ENCODE measurements around the gene DHX34.
"Not testable (repeated sequence)": the region's sequence is repeated elsewhere in the genome, so short reads cannot be mapped to it uniquely, and the experiment has no call there.

Gene DHX34

DNA sequence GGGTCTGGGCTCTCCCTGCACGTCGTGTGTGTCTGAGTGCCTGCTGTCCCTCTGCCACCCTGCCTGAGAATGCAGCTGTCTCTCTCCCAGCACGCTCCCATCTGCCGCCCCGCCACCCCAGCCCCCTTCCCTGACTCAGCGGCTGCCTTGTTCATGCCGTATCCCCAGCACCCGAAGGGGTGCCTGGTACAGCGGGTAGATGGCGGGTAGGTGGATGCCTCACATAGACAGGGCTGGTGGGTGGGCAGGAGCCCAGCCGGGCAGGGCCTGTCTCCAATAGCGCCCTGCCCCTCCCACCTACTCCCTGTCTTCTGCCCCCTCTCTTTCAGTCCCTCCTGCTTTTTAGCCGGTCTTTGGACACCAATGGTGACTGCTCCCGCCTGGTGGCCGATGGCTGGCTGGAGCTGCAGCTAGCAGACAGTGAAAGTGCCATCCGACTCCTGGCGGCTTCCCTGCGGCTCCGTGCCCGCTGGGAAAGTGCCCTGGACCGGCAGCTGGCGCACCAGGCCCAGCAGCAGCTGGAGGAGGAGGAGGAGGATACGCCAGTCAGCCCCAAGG lies 30.3 kb downstream of the DHX34 start:
- Histone ChIP-seq H3K9me3 (replicated peaks in 1 of 11) (no peaks in the 10 kb centered on the region), H3K4me1 (peaks cover 15 to 66% (median 27%) of the 10 kb centered on the region in 10 experiments), H3K36me3 (peaks cover 73 to 87% (median 81%) of the 10 kb centered on the region in 11 experiments), H3K9ac (no peak overlapping the region), H3K27ac (no peak overlapping the region), H4K20me1 (peaks cover 0 to 81% (median 34%) of the 10 kb centered on the region in 11 experiments; a peak in 19 of 22 replicates), H3K4me2 (no peak overlapping the region), H3K4me3 (no peak overlapping the region), H3K27me3 (no peaks in the 10 kb centered on the region)
- no peak for TF ChIP-seq Cebpa-rat (IDR thresholded peaks at IDR 0.05)

DNA sequence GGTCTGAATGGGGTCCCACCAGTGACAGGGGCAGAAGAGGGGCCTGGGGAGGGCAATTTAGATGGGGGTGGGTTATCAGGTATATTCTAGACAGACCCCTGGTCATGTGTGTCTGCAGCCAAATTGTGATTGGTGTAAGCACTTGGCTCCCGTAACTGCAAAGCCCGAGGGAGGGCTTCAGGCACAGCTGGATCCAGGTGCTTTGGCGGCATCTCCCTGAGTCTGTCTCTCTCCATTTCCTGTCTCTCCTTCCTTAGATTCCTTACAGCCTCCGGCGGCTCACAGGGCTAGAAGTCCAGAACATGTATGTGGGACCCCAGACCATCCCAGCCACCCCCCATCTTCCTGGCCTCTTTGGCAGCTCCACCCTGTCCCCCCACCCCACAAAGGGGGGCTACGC lies 31.4 kb downstream of the DHX34 start:
- H3K4me2 ChIP-seq, result peak overlapping the region in 6 of 11 experiments; percentile 47 to 72 (median 66); a peak in 4 of 22 replicates
- H3K27ac ChIP-seq, result no peak overlapping the region
- H4K20me1 ChIP-seq, result peaks cover 0 to 70% (median 33%) of the 10 kb centered on the region in 11 experiments; a peak in 18 of 22 replicates
- H3K36me3 ChIP-seq, result peaks cover 62 to 76% (median 70%) of the 10 kb centered on the region in 11 experiments
- no peaks in the 10 kb centered on the region for H3K9me3 ChIP-seq (replicated peaks in 1 of 11)
- peaks cover 15 to 64% (median 27%) of the 10 kb centered on the region in 10 experiments for H3K4me1 ChIP-seq
- no peak overlapping the region for H3K9ac ChIP-seq
- no peaks in the 10 kb centered on the region for H3K27me3 ChIP-seq
- TF ChIP-seq Cebpa-rat (IDR thresholded peaks at IDR 0.05), result no peak
- no peak overlapping the region for H3K4me3 ChIP-seq

DNA sequence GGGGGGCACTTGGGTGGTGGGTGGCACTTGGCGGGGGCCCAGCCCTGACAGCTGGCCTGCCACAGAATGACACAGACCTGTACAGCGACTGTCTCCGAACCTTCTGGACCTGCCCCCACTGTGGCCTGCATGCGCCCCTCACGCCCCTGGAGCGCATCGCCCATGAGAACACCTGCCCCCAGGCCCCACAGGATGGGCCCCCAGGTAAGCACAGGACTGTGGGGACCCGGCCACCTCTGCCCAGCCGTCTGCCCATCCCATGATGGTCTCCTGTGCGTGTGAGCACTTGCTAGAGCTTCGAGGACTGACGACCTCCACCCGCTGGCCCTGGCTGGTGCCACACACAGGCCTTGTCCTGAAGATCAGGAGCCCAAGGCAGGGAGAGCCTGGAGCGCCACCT lies 32.0 kb downstream of the DHX34 start:
- no peak overlapping the region for H3K4me3 ChIP-seq
- peak overlapping the region in 3 of 11 experiments; percentile 15 to 30 (median 21); a peak in 1 of 22 replicates for H3K27ac ChIP-seq
- H3K27me3 ChIP-seq, result no peaks in the 10 kb centered on the region
- peak overlapping the region; percentile 38 to 72 (median 65); a peak in 21 of 22 replicates for H3K4me2 ChIP-seq
- H4K20me1 ChIP-seq, result peaks cover 0 to 64% (median 30%) of the 10 kb centered on the region in 11 experiments; a peak in 18 of 22 replicates
- peak overlapping the region in 7 of 11 experiments; percentile 3 to 49 (median 31); a peak in 3 of 22 replicates for H3K9ac ChIP-seq
- H3K4me1 ChIP-seq, result peaks cover 15 to 59% (median 27%) of the 10 kb centered on the region in 10 experiments
- H3K36me3 ChIP-seq, result peaks cover 56 to 71% (median 64%) of the 10 kb centered on the region in 11 experiments
- TF ChIP-seq Cebpa-rat (IDR thresholded peaks at IDR 0.05), result no peak
- H3K9me3 ChIP-seq (replicated peaks in 1 of 11), result no peaks in the 10 kb centered on the region

DNA sequence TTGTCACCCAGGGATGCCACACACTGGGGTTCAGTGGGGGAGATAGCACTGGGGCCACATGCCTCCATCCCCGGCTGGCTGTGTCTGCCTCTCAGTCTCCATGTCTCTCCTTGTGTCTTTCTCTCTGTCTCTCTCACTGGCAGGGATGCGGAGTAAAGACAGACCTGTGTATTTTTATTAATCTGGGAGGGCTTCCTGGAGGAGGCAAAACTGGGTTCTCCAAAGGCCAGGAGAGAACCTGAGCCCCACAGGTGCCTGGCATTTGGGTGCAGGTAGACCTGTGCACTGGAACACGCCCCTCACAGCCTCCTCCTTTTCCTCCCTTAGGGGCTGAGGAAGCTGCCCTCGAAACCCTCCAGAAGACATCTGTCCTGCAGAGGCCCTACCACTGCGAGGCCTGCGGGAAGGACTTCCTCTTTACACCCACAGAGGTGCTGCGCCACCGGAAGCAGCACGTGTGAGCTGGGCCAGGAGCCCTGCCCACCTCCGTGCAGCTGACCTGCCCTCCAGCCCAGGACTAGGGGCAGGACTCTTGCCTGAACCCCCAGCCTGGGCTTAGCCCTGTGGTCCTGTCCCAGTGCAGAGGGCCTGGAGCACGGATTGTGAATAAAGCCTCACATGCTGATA lies 32.7 kb downstream of the DHX34 start:
- TF ChIP-seq Cebpa-rat (IDR thresholded peaks at IDR 0.05), result no peak
- H3K36me3 ChIP-seq, result peaks cover 50 to 64% (median 58%) of the 10 kb centered on the region in 11 experiments
- peak overlapping the region; percentile 38 to 72 (median 65) for H3K4me2 ChIP-seq
- peak overlapping the region in 3 of 11 experiments; percentile 15 to 30 (median 21); a peak in 2 of 22 replicates for H3K27ac ChIP-seq
- peak overlapping the region in 9 of 11 experiments; percentile 3 to 49 (median 29); a peak in 7 of 22 replicates for H3K9ac ChIP-seq
- H4K20me1 ChIP-seq, result peaks cover 0 to 58% (median 26%) of the 10 kb centered on the region in 11 experiments; a peak in 18 of 22 replicates
- no peak overlapping the region for H3K4me3 ChIP-seq
- no peaks in the 10 kb centered on the region for H3K27me3 ChIP-seq
- H3K4me1 ChIP-seq, result peaks cover 15 to 52% (median 25%) of the 10 kb centered on the region in 10 experiments
- H3K9me3 ChIP-seq (replicated peaks in 1 of 11), result no peaks in the 10 kb centered on the region

DNA sequence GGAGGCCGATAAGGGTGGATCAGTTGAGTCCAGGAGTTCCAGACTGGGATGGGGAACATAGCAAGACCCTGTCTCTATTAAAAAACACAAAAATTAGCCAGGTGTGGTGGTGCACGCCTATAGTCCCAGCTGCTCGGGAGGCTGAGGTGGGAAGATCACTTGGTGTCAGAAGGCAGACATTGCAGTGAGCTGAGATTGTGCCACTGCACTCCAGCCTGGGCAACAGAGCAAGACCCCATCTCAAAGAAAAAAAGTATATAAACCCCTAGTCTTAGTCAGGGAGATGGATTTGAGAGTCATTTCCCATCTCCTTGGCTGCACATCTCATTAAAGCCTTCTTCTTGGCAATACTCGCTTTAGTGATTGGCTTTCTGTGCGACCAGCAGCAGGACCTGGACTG lies 34.8 kb downstream of the DHX34 start:
- H3K9ac ChIP-seq; H3K4me3 ChIP-seq; H3K9me3 ChIP-seq (replicated peaks in 1 of 11); H3K27me3 ChIP-seq: not testable (repeated sequence)
- Histone ChIP-seq H3K4me1 (peaks cover 16 to 69% (median 28%) of the 10 kb centered on the region in 10 experiments), H3K4me2 (peak overlapping the region in 3 of 11 experiments; percentile 66 to 70 (median 66); a peak in 6 of 22 replicates), H3K27ac (peak overlapping the region in 2 of 11 experiments; percentile 8 to 57; a peak in 3 of 22 replicates), H3K36me3 (peaks cover 34 to 43% (median 37%) of the 10 kb centered on the region in 11 experiments), H4K20me1 (peaks cover 0 to 37% (median 26%) of the 10 kb centered on the region in 11 experiments; a peak in 18 of 22 replicates)

DNA sequence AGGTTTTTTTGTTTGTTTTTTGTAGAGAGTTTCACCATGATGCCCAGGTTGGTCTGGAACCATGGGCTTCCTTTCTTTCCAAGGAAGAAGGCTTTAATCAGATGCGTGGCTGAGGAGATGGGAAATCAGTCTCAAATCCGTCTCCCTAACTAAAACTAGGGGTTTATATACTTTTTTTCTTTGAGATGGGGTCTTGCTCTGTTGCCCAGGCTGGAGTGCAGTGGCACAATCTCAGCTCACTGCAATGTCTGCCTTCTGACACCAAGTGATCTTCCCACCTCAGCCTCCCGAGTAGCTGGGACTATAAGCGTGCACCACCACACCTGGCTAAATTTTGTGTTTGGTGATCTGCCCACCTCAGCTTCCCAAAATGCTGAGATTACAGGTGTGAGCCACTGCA lies 35.4 kb downstream of the DHX34 start:
- H3K9me3 ChIP-seq (replicated peaks in 1 of 11); H3K27ac ChIP-seq; H3K27me3 ChIP-seq; H3K4me3 ChIP-seq; H3K9ac ChIP-seq: not testable (repeated sequence)
- Histone ChIP-seq H3K36me3 (peaks cover 30 to 36% (median 31%) of the 10 kb centered on the region in 11 experiments), H4K20me1 (peaks cover 0 to 32% (median 23%) of the 10 kb centered on the region in 11 experiments; a peak in 18 of 22 replicates), H3K4me1 (peaks cover 18 to 71% (median 32%) of the 10 kb centered on the region in 10 experiments), H3K4me2 (peak overlapping the region in 1 of 11 experiments; percentile 70; a peak in 1 of 22 replicates)

DNA sequence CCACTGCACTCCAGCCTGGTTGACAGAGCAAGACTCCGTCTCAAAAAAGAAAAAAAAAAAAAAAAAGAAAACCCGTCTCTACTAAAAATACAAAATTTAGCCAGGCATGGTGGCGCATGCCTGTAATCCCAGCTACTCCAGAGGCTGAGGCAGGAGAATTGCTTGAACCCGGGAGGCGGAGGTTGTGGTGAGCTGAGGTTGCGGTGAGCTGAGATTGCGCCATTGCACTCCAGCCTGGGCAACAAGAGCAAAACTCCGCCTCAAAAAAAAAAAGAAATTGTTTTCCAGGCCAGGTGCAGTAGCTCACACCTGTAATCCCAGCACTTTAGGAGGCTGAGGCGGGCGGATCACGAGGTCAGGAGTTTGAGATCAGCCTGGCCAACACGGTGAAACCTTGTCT lies 37.5 kb downstream of the DHX34 start:
- Histone ChIP-seq H3K4me1 (peaks cover 17 to 69% (median 31%) of the 10 kb centered on the region in 10 experiments), H4K20me1 (peaks cover 0 to 12% (median 9%) of the 10 kb centered on the region in 11 experiments; a peak in 18 of 22 replicates), H3K36me3 (peaks cover 9 to 16% (median 11%) of the 10 kb centered on the region in 11 experiments)
- H3K4me2 ChIP-seq; H3K9me3 ChIP-seq (replicated peaks in 1 of 11); H3K27ac ChIP-seq; H3K27me3 ChIP-seq; H3K9ac ChIP-seq; H3K4me3 ChIP-seq: not testable (repeated sequence)

DNA sequence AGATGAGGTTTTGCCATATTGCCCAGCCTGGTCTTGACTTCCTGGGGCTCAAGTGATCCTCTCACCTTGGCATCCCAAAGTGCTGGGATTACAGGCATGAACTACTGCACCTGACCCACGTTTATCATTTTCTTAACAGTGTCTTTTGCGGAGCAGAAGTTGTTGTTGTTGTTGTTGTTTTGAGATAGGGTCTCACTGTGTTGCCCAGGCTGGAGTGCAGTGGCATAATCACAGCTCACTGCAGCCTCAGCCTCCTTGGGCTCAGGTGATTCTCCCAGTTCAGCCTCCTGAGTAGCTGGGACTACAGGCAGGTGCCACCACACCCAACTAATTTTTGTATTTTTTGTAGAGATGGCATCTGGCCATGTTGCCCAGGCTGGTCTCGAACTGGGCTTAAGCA lies 38.5 kb downstream of the DHX34 start:
- not testable (repeated sequence) for H4K20me1 ChIP-seq, H3K9ac ChIP-seq

DNA sequence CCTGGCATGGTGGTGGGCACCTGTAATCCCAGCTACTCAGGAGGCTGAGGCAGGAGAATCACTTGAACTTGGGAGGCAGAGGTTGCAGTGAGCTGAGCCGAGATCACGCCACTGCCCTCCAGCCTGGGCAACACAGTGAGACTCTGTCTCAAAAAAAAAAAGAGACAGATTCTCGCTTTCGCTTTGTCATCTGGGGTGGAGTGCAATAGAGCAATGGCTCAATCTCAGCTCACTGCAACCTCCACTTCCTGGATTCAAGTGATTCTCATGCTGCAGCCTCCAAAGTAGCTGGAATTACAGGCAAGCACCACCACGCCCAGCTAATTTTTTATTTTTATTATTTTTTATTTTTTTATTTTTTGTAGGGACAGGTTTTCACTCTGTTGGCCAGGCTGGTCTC lies 39.6 kb downstream of the DHX34 start:
- Histone ChIP-seq H3K4me1 (peaks cover 13 to 48% (median 25%) of the 10 kb centered on the region in 10 experiments), H3K9ac (peak overlapping the region in 3 of 11 experiments; percentile 12 to 48 (median 32); a peak in 5 of 22 replicates), H3K4me2 (peak overlapping the region in 7 of 11 experiments; percentile 5 to 64 (median 28); a peak in 12 of 22 replicates), H3K27ac (peak overlapping the region in 5 of 11 experiments; percentile 11 to 61 (median 51); a peak in 9 of 22 replicates)
- H3K36me3 ChIP-seq; H3K4me3 ChIP-seq; H3K27me3 ChIP-seq; H4K20me1 ChIP-seq; H3K9me3 ChIP-seq (replicated peaks in 1 of 11): not testable (repeated sequence)

More for the DNA sequence above, 38.5 kb downstream of the DHX34 start:
- H3K27ac ChIP-seq; H3K4me2 ChIP-seq; H3K4me3 ChIP-seq; H3K27me3 ChIP-seq; H3K36me3 ChIP-seq; H3K9me3 ChIP-seq (replicated peaks in 1 of 11): not testable (repeated sequence)
- peaks cover 13 to 59% (median 25%) of the 10 kb centered on the region in 10 experiments for H3K4me1 ChIP-seq

Measured in BLaER1 treated with 17β-estradiol and CSF1 and Interleukin-3, amounts not matched to agents 10 nM and 100 nM (cell line).